ENCODE measurements around the gene ACTR5. TPM values are rescaled to one million over a fixed set of nuclear protein-coding genes. Genes with fewer than 3 reads are reported as not detected.

The ACTR5 gene
- total RNA-seq, 4 donors from 2014 or later = 7.2 to 21.3 (median 11.4) TPM

GRCh38 chr20:38782275-38782674 is 34.0 kb downstream of the ACTR5 start:
- Histone ChIP-seq H3K36me3 (no peaks in the 10 kb centered on the region), H3K4me3 (no peak overlapping the region), H3K27me3 (no peaks in the 10 kb centered on the region), H3K27ac (no peak overlapping the region), H3K9me3 (no peaks in the 10 kb centered on the region), H3K4me1 (no peaks in the 10 kb centered on the region)
- 69 to 75% methylated on average over 3 of the region's 3 CpGs for WGBS, 2 donors (ENCODE audit: low coverage in 1 of 2)
- in situ Hi-C loops (cut with MboI; ENCODE audit: low pct_ligation_motif_present in 1 of 4, low pct_unique_long_range_greater_than_20kb in 1 of 4, low sequenced_read_pairs in 3 of 4) (no loop called here), intact Hi-C loops (cut with DNase I; ENCODE audit: low total_unique reads) (no loop called here)
- no peak for DNase-seq
- TF ChIP-seq EP300 (IDR thresholded peaks at IDR 0.05; ENCODE audit: low read depth) (no peak), CTCF (IDR thresholded peaks at IDR 0.05) (no peak), POLR2AphosphoS5 (IDR thresholded peaks at IDR 0.05) (no peak), POLR2A (IDR thresholded peaks at IDR 0.05) (no peak)

GRCh38 chr20:38787870-38788269 is 39.6 kb downstream of the ACTR5 start:
- no peak for DNase-seq
- Histone ChIP-seq H3K9me3 (no peaks in the 10 kb centered on the region), H3K36me3 (no peaks in the 10 kb centered on the region), H3K27me3 (no peaks in the 10 kb centered on the region), H3K27ac (no peak overlapping the region), H3K4me3 (no peak overlapping the region), H3K4me1 (no peaks in the 10 kb centered on the region)
- in situ Hi-C loops (cut with MboI; ENCODE audit: low pct_ligation_motif_present in 1 of 4, low pct_unique_long_range_greater_than_20kb in 1 of 4, low sequenced_read_pairs in 3 of 4) (no loop called here), intact Hi-C loops (cut with DNase I; ENCODE audit: low total_unique reads) (no loop called here)
- WGBS, 2 donors (ENCODE audit: low coverage in 1 of 2) = 94% methylated on average over 7 of the region's 7 CpGs; no CpG with 5 or more reads in 1 of the 2 donors
- TF ChIP-seq CTCF (IDR thresholded peaks at IDR 0.05) (no peak), EP300 (IDR thresholded peaks at IDR 0.05; ENCODE audit: low read depth) (no peak), POLR2A (IDR thresholded peaks at IDR 0.05) (no peak), POLR2AphosphoS5 (IDR thresholded peaks at IDR 0.05) (no peak)

GRCh38 chr20:38789503-38790199 is 41.4 kb downstream of the ACTR5 start:
- intact Hi-C loops (cut with DNase I; ENCODE audit: low total_unique reads) = no loop called here
- 60 to 83% methylated on average over 2 to 7 of the region's 7 CpGs for WGBS, 2 donors (ENCODE audit: low coverage in 1 of 2)

More at GRCh38 chr20:38789503-38790199, 41.4 kb downstream of the ACTR5 start:
- H3K9me3 ChIP-seq = no peaks in the 10 kb centered on the region
- TF ChIP-seq POLR2AphosphoS5 (IDR thresholded peaks at IDR 0.05) (no peak), EP300 (IDR thresholded peaks at IDR 0.05; ENCODE audit: low read depth) (no peak), CTCF (IDR thresholded peaks at IDR 0.05) (no peak)
- no peak overlapping the region for H3K4me3 ChIP-seq
- no peaks in the 10 kb centered on the region for H3K27me3 ChIP-seq
- no peak overlapping the region for H3K27ac ChIP-seq
- no peaks in the 10 kb centered on the region for H3K36me3 ChIP-seq
- H3K4me1 ChIP-seq = no peaks in the 10 kb centered on the region
- in situ Hi-C loops (cut with MboI; ENCODE audit: low pct_ligation_motif_present in 1 of 4, low pct_unique_long_range_greater_than_20kb in 1 of 4, low sequenced_read_pairs in 3 of 4) = no loop called here
- DNase-seq = no peak
